Measurements from ENCODE around the gene APBA1.

Gene APBA1

DNA sequence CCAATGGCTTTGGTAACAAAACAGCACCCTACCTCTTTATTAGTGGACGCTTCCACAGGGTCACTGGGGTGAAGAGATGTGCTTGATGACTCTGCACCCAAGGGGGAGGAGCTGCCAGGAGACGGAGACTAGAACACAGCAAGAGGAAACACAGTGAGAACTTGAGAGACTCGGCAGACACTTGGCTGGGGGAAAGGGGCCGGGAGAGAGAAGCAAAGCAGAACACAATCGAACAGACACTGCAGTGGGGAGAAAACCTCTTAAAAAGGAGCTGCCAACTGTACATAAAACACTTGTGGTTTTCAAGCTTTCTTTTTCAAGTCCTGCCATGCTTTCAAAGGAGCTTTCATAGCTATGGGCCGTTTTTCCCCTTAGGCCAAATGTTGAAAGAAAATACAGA, 196.2 kb downstream of the APBA1 start:
- DNase-seq (ENCODE audit: low read depth, low spot score), result no peak

DNA sequence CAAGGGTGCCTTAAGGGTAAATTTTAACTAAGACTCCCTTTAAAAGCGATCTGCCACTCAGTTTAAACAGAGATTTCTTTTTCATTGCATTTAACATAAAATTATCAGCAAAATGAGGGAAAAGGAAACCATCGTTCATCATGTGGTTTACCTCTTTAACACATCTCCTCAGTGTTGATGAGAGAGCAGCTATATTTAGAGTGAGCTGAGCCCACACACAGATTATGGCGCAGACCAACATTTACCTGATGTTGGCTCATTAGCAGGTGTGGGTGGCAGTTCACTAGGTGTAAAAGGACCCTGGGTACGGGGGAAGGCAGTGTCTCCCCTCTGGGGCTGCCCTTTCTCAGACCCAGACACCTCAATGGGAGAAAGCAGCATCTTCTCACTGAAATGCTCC, 197.3 kb downstream of the APBA1 start:
- DNase-seq (ENCODE audit: low read depth, low spot score), result no peak

DNA sequence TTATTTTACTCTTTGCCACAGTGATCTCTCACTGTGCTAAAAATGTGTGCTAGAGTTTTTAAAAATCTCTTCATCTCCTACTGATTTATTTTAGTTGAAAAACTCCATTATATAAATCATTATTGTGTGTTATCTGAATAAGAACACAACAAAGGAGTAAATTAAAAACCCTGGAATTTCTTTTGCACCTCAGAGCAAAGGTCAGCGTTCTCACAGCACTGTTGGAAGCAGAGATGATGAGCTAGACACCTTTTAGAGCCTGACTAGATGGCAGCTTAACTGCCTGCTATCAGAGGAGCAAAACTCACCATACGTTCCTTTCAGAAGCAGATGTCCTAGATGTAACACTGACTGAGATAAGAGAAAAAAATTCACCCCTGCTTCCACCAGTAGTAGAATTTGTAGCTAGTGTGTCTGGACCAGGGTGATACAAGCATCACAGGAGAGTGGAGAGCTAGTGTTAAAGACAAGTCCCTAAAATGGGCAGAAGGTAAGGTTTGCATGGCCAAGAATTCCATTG, 200.0 kb downstream of the APBA1 start:
- no peak for DNase-seq (ENCODE audit: low read depth, low spot score)

DNA sequence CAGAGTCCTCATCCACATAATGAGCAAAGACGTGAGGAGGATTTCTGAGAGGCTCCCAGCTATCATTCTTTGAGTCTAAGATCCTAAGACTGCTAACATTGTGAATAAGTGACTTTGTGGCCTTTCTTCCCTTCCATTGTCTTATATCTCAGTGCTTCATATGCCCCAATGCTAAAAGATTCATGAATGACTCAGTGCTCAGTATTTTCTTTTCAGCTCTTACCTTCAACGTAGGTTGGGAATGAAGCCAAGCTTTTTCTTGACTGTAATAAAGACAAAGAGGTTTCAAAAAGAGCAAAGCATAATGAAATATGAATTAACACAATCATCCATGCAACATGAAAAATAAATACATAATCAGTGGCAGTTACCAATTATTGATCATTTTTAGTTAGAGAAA, 200.7 kb downstream of the APBA1 start:
- DNase-seq (ENCODE audit: low read depth, low spot score), result no peak

DNA sequence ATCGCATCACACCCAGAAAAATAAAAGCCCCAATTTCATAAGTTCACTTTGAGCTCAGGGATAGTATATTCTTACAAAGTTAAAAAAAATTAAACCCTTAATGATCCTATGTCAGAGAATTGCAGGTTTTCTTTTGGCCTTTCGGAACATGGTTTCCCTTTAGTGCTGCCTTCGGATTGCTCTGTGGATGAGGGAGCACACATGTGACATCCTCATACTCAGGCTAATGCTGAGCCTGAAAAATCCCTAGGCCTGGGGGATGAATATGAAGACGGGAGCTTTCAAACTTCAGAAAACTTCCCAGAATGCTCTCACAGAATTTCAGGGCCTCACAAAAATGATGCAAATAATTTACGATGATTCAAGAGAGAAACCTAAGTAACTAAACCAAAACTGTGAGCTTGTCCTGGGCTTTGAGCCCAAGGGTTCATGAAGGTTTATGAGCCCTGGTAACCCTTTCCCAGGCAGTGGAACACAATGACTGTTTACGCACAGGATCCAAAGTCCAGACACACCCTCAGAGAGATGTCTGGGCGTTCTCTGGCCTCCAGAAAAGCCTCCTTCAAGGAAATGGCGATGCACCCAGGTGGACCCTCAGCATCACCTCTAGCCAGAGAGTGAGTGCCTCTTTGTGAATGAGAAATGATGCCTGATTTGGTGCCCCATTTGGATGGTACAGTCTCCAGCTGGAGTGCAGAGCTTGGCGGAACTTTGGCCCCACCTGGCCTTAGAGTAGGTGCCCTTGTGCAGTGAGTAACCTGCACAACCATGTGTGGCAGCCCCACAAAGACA, 201.8 kb downstream of the APBA1 start:
- DNase-seq (ENCODE audit: low read depth, low spot score), result no peak

DNA sequence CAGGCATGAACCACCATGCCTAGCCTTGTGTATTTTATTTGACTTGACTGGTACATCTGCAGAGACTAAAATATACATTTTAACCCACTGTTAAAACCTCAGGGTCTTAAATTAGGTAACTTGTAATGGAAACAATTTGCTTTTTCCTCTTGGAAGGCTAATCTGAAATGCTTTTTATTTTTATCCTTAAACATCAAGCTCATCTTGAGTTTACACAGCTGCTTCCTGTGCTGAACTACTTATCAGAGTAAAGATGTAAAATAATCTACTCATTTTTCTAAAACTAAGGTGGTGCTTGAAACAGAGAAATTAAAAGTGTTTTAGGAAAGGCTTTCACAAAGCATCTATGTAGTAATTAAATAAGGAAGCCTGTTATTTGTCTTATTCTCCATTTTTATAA, 203.0 kb downstream of the APBA1 start:
- no peak for DNase-seq (ENCODE audit: low read depth, low spot score)

DNA sequence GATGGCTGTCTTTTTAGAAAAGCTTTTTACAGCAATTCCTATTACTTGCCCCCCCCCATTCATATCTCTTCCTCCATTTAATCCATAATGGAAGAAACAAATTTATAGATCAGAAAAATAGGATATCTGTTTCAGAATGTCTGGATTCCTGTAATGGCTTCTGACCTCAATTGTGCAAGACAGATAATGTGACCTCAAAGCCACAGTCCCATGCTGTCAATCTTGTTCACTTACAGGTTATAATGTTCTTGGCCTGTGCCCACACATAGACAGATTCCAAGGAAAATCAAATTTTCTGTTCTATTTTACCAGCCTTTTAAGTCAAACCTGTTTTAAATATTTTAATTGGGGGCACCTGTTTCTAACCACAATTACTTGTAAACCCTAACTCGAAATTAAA, 203.8 kb downstream of the APBA1 start:
- DNase-seq (ENCODE audit: low read depth, low spot score), result no peak

DNA sequence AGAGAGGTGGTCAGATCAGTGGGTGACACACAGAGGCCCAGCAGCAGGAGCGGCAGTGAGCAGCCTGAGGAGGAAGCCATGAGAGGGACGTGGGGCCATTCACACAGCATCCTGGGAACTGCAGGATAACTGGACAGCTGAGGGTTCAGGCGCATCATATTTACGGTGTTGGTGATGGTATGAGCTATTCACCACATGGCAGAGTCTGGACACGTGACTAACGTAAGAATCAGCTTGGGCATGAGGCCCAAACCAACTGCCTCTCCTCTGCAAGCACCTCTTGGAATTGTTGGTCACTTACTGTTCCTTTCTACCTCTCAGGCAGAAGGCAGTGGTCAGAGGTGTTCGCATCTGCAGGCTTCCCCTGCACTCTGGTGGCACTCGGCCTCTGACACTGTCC, 206.0 kb downstream of the APBA1 start:
- DNase-seq (ENCODE audit: low read depth, low spot score), result no peak

DNA sequence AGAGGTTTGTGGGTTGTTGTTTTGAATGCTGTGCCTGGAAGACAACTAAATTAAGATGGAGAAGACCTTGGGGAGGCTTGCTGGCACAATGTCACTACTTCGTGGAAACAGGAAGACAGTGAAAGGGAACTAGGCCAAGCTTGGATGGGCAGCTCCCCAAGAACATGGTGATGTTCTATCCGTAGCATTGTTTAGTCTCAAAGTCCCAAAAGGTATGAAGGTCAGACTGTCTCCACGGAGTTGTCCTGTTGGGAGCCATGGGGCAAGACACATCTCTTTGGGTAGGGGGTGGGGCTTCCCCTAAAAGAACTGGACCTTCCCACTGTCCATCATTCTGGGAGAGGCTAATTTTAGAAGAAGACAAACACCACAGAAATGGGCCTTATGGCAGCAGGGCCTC, 206.7 kb downstream of the APBA1 start:
- no peak for DNase-seq (ENCODE audit: low read depth, low spot score)

DNA sequence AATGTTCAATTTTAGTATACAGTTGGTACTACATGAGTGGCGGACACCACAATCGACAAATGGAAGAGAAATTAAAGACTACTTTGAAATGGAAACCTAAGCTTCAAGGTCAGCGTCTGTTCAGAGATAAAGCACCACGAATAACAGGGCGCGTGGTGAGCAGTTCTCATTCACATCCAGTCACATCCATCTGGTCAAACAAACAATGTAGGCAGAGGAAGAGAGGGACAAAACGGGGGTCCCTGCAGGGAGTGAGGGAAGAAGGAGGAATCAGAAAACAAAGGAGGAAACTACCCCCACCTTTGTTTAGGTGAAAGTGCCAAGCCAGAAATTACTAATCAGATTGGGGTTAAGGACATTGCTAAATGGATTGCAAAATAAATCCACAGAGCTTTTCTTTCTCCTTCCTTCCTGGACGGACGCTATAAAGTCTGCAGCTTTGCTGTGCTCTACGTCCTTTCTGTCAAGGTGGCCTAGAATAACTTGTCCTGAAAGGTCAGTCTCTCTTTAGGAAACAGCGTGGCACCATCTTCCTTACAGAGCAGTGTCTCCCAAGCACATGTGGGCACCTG, 208.6 kb downstream of the APBA1 start:
- DNase-seq (ENCODE audit: low read depth, low spot score), result no peak

DNA sequence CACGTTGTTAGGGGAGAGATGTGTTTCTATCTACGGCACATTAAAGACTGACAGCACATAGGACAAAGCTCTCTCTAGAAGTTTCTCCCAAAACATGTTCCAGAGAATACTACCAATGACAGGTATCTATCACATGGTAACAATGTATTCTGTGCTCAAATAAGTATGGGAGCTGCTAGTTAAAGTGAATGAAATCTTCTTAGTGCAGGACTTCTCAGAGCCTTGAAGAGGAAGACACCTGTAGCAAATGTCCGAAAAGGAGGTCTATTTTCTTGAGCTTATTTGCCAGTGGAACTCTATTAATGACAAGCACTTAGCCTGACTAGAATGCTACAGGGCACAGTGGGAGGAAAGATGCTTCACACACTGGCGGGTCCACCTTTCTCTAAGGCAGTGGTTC, 209.8 kb downstream of the APBA1 start:
- no peak for DNase-seq (ENCODE audit: low read depth, low spot score)

DNA sequence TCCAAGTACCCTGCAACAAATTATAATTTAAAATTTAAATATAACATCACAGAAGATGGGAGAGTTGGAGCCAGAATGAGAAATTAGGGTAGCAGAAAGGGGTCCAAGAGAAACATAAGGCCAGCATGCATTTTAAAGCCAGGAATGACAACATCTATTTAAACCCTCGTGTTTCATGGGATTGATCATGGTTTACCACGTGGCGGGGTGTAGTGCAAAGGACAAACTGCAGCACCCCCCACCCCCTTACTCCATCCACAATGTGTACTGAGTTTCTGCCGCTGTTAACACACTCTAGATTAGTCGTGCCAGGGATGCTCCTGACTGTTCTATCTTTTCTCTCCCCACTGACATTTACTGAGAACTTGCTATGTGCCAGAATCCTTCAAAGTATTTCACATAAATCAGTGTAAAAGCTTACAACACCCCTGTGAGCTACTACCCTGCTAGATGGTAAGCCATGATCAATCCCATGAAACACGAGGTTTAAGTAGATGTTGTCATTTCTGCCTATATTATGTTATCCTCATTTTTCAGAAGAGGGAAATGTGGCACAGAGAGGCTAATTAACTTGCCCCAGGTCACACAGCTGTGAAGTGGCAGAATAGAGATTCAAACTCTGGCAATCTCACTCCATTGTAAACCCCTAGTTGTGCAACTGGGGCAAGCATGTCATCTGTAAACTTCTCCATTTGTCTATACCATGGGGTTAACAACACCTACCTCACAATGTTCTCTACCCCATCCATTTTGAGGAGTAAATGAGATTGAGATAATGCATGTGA, 210.9 kb downstream of the APBA1 start:
- no peak for DNase-seq (ENCODE audit: low read depth, low spot score)

DNA sequence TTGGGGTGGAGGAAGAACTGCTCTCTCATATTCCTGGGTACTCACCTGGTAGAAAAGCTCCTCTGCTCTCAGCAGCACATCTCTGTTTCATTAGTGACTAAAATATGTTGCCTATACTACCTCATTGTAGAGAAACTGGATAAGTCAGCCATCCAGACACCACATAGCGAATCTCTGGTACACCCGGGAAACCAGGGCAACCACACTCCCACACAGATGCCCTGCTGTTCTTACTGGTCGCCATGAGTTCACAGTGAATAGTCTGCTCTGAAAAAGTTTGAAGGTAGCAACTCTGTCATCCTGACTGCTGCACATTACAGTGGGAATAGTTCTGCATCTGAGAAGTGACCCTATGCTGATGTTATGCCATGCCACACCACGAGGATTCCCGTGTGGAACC, 212.2 kb downstream of the APBA1 start:
- DNase-seq (ENCODE audit: low read depth, low spot score), result no peak

DNA sequence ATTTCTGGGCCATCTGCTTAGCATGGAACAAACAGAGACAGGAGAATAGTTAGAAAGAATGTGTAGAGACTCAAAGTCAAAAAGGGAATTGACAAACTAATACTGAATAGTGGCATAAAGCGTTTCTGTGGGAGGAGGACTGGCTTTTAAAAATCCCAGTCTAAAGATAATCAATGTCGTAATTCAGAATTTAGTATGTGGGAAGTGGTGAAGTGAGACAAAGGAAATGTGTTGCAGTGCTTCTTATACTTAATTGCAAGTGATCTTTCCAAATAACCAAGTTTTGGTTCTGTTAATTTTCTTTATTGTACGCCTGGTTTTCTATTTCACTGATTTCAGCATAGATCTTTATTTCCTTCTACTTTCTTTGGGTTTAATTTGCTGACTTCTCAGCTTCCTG, 214.0 kb downstream of the APBA1 start:
- DNase-seq (ENCODE audit: low read depth, low spot score), result no peak

DNA sequence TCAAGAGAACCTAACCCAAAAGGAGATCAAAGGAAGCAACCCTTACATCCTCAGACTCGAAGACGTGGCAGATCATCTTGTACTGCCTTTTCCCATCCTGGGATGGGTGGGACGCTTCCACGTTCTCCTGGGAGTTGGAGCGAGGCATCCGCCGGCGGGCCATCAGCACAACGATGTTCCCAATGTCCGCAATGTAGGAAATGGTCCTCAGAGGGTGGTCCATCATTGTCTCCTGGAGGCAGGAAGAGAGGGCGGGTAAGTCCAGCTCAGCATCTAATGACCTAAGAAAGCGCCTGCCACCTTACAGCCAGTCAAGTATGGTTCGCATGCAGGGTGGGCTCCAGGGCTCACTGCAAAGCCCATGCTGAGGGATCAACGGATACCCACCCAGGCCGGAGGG, 216.0 kb downstream of the APBA1 start:
- no peak for DNase-seq (ENCODE audit: low read depth, low spot score)

DNA sequence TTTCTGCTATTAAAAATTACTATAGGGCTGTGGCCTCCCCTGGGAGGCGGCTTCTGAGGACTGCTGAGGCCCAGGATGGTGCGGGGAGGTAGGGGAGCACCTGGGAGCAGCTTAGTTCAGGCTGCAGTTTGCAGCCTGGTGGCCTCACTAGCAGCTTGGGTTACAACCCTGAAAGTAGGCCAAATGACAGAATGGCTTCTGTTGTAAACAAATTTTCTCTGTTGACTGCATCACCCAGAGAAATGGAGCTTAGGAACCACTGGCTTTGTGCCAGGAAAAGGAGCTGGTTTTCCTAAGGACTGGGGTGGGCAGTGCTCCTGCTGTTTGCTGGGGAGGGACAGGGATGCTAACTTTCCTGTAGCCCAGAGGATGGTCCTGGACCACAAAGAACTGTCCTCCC, 216.9 kb downstream of the APBA1 start:
- DNase-seq (ENCODE audit: low read depth, low spot score), result no peak

DNA sequence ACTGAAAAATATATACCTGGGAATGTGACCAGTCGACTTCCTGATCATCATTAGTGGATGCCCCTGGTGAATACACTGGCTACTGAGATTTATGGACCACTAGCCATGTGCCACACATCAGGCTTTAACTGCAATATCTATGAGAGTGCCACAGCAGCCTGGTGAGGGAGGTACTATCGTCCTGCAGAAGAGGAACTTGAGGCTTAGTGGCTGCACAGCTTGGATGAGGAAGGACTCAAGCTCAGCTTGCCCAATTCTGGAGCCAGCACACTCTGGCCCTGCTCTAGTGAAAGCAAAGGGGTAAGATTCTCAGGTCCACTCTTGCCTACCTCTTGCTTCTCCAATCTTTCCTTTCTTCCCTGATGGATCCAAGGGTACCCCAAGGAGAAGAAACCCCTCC, 217.8 kb downstream of the APBA1 start:
- DNase-seq (ENCODE audit: low read depth, low spot score), result no peak

DNA sequence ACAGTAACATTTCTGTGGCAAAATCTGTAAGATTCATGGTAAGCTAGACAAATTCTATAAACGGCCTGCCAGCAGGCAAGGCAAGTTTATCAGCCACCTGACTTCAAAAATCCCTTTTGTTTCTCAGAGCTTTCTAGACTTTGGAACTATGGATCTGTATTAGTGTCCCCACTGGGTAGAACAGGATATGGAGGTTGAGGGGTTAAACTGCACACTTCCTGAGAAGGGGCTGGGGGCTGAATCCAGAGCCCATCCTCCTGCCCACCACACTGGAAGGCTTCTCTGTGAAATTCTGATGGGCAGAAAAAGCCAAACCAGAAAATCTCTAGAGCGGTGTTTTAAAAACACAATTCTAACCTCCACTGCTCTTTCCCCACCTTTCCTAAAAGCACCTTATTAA, 218.4 kb downstream of the APBA1 start:
- no peak for DNase-seq (ENCODE audit: low read depth, low spot score)

DNA sequence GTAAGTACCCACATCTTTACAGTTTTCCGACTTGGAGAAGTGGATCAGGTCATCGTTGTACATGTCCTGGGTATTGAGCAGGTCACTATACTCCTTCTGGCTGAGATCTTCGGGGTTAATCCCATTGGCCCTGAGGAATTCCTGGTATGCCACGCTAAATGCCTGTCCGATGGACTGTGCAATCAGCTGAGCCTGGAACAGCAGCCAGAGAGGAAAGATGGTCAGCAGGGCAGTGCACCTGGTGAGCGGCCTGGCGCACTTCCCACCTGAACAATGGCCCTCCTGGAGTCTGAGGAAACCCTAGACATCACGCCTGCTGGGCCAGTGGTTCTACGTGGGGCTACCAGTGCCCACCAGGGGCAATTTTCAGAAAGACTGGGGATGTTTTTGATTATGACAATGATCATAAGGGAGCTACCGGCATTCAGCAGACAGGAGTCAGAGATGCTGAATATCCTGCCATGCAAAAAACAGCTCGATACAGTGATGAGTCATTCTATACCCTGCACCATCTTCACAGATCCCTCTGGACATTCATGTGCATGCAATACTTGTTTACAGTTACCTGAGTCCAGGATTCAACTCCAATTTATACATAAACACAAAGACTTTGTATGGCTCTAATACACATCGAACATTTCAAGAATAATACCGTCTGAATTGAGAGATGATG, 219.9 kb downstream of the APBA1 start:
- no peak for DNase-seq (ENCODE audit: low read depth, low spot score)

DNA sequence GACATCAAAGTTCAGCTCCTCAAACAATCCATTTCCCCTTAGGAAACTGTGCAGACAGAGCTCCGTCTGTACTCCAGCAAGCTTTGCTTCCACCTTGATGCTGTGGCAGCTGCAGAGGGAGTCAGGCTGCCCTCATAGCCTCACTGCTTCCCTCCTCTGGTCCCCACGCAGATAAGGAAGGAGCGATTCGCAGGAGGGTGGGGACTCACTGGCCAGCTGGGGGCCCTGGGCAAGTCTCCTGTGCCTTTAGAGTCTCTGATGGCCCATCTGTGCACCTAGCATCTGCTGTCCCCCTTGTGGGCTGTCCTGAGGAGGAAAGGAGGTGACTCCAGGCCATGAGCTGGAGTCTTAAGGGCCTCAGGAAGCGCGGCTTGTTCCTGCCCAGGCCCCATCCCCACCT, 225.7 kb downstream of the APBA1 start:
- no peak for DNase-seq (ENCODE audit: low read depth, low spot score)

DNA sequence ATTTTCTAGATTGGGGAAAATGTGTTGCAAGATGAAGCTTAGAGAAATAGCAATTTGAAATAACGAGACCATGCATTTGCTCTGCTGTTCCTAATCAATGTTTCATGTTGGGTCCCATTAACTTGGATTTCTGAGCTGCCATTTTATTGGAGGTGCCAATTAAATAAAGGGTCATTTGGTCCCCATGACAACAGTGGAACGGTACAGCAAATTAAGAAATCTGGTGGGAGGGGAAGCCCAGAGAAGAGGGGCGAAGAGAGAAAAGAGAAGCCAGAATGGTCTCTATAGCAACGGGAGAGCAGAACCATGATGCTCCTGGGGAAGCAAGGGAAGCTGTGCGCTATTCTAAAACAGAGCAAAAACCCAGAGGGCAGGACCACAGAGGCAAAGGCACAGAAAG, 226.9 kb downstream of the APBA1 start:
- no peak for DNase-seq (ENCODE audit: low read depth, low spot score)

DNA sequence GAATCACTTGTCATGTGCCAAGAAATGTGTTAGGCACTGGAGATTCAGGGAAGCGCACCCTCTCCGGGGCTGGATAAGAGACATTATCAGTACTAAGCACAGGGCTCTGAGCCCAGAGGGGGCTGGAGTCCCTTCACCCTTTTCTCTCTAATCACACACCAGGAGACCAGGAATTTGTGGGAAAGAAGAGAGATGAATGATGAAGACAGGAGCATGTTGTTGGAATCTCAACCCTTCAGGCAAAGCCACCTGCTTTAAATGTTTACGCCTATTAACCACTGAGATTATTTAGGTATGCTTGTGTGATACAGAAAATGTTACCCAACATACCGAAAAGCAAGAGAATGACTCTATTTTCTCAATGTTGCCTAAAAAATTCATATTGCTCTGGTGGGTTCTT, 227.4 kb downstream of the APBA1 start:
- DNase-seq (ENCODE audit: low read depth, low spot score), result no peak

Measured in iPS DF 19.7 (cell line).